Cortex of kidney (tissue), 1 donor: ENCODE results near the gene VAT1L.
"Not testable (repeated sequence)": the region's sequence is repeated elsewhere in the genome, so short reads cannot be mapped to it uniquely, and the experiment has no call there.

Source experiments
- DNase-seq: peaks from one replicate; lab custom pipeline; 2025; lab: John Stamatoyannopoulos, UW

VAT1L gene

GRCh38 chr16:77912617-77913016 is 124.3 kb downstream of the VAT1L start:
- DNase-seq = no peak

- DNase-seq = no peak
These were observed 125.4 kb downstream of the VAT1L start for GRCh38 chr16:77913738-77914253.

GRCh38 chr16:77916111-77916510 is 127.7 kb downstream of the VAT1L start:
- DNase-seq = no peak

GRCh38 chr16:77917971-77918370 is 129.6 kb downstream of the VAT1L start:
- DNase-seq = no peak

- no peak for DNase-seq
These were observed 130.7 kb downstream of the VAT1L start for GRCh38 chr16:77918809-77919707.

DNA sequence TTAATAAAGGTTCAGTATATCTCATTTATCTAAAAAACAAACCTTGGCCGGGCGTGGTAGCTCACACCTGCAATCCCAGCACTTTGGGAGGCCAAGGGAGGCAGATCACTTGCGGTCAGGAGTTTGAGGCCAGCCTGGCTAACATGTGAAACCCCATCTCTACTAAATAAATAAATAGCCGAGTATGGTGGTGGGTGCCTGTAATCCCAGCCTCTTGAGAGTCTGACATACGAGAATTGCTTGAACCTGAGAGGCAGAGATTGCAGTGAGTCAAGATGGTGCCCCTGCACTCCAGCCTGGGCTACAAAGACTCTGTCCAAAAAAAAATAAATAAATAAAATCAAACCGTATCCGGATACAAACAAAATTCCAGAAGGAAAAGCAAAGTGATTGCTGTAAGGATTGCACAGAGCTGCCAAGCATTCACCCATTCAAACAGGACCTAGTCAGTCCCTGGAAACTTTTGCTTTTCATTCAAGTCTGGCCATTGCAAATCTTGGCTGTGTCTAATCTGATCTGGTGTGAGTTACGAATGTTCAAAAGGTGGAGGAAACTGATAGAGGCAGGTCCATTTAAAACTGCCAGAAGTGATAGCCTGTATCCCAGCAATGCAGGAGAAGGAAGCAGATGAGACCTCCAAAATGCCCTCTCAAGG is 131.5 kb downstream of the VAT1L start:
- DNase-seq = no peak

DNA sequence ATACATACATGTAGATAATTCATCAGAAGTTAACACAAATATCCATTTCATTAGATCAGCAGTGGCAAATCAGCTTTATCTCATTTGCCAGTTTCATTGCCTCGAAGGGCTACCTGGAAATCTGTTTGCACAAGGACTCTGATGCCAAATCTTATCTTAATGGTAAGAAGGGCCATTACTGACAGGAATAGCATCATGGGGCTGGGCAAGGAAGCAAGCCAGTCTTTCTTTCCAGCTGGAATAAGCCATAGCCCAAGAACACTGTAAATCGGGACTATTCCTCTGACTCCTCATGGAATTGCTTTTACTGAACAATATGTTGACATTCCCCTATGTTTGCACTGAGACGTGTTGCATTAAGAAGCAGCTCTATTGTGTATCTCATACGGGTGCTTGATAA is 132.6 kb downstream of the VAT1L start:
- no peak for DNase-seq

DNA sequence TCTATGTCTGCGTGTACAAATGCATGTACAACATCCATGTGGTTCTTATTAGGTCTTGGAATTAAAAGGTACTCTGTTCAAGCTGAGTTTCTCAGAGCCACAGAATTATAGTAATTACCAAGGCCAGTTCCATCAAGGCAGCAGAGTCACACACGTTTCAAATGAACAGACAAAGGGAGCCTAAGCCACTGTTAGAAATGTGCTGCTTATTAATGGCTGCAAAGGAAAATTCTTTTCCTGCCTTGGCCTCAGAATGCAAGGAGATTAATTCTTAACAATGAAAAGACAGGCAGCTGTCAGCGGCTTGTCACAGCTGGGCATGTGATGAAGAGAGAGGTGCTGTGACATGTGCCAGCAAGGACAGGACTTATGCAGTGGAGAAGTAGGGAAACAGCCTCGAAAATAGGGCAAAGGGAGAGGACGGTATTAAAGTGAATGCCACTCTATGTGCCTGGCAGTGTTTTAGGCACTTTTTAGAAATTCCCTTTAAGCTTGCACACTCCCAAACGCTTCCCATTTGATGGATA is 133.9 kb downstream of the VAT1L start:
- no peak for DNase-seq

- DNase-seq = no peak
These were observed 137.2 kb downstream of the VAT1L start for GRCh38 chr16:77925531-77925930.

DNA sequence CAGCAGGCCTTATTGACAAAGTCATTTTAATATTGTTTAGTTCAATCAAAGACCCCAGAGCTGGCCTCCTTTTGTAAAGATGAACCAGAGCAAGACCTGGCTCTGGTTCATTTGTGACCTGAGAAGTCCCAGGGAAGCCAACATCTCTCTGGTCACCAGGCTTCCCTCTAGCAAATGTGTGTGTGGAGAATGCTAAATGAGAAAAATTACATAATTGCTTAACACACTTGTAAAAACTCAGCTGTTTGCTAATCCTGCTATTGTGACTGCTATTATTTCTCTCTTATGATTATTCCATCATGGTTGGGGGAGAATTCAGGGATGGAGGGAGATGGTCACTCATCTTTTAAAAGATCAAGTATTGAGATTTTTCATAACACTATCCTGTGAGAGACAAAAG is 139.7 kb downstream of the VAT1L start:
- DNase-seq = no peak

DNA sequence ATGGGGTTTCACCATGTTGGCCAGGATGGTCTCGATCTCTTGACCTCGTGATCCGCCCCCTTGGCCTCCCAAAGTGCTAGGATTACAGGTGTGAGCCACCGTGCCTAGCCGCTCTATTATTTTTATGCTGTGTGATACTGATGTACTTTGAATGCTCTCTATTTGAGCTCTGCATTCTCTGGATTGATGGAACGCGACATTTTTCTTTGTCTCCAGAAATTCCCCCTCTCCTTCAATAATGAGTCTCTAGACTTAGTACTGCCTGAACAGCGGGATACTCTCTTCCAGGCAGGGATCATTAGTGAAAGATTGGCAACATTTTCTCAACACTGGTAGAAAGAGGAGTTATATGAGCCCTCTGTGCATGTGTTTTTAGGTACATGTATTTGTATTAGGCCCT is 140.6 kb downstream of the VAT1L start:
- DNase-seq = no peak

GRCh38 chr16:77931058-77931457 is 142.7 kb downstream of the VAT1L start:
- DNase-seq = no peak

- DNase-seq = no peak
These were observed 149.2 kb downstream of the VAT1L start for GRCh38 chr16:77937473-77938149.

DNA sequence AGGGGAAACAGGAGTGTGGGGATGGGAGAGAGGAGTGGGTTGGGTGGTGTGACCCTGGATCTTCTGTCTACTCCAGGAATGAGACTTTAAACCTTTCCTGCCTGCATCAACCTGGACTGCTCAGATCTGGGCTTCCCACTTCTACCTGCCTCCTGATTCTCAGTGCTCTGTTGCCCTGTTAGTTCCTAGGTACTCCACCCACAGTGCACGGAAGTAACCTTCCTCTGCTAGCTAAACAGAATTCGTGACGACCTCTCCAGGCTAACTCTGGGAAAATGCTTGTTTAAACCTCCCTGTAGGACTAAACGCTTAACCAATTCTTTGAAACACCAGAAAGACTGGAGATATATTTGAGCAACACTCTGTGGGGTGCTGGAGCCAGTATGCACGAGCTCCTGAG is 150.5 kb downstream of the VAT1L start:
- no peak for DNase-seq

DNA sequence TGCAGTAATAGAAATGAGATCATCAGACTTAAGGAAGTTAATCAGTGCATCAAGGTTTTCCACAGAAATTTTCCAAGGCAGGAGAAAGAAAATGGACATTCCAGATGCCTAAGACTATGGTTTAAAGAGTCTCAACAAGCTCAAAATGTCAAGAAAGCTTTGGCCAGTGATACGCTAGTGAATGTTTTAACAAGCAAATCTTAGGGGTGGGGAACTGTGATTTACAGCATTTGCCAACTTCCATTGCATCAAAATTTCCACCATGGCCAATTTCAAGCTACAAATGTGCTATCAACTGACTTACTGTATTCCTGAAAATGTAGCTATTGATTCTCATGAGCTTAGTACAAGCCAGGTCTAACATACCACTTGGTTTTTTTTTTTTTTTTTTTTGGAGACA is 151.6 kb downstream of the VAT1L start:
- no peak for DNase-seq

DNA sequence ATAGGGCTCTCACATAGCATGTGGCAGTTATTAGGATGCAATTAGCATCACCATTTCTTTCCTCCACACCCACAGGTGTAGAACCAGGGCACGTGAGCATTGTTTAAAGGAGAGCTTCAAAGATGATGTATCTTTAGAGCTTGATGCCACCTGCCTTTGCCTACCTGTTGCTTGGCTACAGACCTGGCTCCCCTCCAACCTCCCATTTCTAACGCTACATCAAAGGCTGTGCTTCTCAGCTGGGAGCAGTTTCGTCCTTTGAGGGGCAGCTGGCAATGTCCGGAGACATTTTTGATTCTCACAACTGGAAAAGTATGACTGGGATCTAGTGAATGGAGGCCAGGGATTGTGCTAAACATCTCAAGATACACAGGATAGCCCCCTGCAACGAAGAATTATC is 155.4 kb downstream of the VAT1L start:
- DNase-seq = no peak

DNA sequence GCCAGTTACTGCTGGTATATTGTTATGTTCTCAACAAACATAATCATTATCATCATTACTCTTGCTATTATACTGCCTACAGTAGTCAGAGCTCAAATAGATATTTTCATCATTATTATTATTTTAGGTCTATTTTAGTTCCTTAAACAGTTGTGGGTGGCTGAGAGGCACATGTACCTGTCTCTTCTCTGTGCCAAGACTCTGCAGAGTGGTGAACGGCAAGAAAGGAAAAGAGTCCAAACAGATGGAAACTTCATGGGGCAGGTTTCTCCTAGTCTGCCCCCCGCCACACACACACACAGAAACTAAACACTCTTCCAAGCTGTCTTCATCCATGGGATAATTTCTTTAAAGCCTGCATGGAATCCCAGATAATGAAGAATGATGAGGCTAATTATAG is 156.3 kb downstream of the VAT1L start:
- no peak for DNase-seq

DNA sequence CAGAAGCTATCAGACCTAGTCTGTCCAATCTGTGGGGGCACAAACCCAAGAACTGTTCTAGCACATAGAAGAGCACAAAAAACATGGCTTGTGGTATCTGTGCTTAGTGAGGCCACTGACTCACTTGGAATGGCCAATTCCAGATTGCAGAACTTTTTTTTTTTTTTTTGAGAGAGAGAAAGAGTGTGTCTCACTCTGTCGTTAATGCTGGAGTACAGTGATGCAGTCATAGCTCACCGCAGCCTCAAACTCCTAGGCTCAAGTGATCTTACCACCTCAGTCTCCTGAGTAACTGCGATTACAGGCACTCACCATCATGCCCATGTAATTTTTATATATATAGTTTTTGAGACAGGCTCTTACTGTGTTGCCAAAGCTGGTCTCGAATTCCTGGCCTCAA is 156.8 kb downstream of the VAT1L start:
- no peak for DNase-seq

DNA sequence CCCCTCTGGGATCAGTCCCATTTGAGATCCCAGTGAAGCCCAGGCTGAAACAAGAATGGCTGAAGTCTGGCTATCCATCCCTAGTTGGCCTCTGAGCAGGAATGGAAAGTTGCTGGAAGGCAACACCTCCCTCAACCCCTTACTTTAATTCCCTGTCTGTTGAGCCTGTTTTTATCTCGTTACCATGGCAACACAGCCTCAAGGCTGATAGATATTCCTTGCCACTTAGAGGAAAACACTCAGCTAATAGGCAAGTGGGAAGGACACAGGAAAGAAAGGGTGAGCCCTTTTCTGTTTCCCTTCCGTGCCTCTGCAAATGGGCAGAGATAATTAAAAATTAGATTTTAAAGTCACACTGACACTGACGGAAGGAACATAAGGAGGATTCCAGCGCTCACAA is 158.5 kb downstream of the VAT1L start:
- no peak for DNase-seq

DNA sequence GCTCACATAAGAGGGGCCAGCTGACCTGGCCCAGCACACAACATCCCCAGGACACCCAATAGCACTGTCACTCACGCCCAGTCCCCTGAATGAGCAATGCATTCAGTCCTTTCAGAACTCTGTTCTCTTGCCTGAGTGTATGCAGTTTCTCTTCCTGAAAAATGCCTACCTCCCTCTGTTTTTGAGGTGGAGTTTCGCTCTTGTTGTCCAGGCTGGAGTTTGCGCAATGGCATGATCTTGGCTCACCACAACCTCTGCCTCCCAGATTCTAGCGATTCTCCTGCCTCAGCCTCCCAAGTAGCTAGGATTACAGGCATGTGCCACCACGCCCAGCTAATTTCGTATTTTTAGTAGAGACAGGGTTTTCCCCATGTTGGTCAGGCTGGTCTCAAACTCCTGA is 159.2 kb downstream of the VAT1L start:
- not testable (repeated sequence) for DNase-seq

DNA sequence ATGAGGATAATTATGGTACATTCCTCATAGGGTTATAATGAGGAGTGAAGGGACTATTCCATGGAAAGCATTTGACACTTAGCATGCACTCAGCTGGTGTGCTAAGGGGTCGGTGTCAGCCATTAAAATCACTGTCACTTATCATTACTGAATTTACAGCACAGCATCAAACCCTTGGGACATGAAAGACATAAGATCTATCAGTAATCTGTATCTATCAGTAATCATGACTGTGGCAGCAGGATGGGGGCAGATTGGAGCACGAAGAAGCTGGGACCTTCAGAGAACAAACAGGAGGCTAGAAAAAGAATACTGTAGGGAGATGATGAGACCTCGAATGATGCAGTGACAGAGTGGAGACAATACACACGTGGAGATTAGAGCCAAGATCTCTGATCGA is 160.5 kb downstream of the VAT1L start:
- no peak for DNase-seq

GRCh38 chr16:77949445-77949844 is 161.1 kb downstream of the VAT1L start:
- DNase-seq = no peak

DNA sequence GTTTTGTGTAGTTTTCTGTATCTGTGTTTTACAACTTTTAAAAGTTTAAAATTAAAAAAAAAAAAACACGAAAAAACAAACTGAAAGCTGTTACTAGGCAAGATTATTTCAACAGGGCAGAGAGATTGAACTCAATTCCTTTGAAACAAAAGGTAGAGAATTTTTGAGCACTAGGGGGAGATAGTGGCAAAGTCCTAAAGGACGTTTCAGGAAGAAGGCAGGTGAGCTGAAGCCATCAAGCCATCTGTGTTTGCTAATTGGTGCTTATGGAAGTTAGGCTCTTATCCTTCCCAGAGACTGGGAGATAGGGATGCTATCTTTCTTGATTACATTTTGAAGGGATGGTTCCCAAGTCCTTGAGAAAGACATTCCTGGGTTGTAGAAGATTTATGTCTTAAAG is 163.4 kb downstream of the VAT1L start:
- no peak for DNase-seq
